Breast epithelium (tissue), 4 donors: ENCODE measurements around the gene ID3. TPM values are rescaled to one million over a fixed set of nuclear protein-coding genes. Genes with fewer than 3 reads are reported as not detected.

Source experiments
- DNase-seq, 2 donors: peaks; one replicate each; pipeline ENCODE4 v3.0.0-alpha.2; 2019; ENCODE audit warnings: low spot score in 2 of 2
- H3K27ac ChIP-seq, 2 donors: fragments of 200-600 bp; sonication (generic) in 1 of 2; one replicate each; pipeline ENCODE4 v1.5.1; 2016 to 2019; ENCODE audit warnings: mild to moderate bottlenecking in 1 of 2
- H3K27me3 ChIP-seq, 2 donors: fragments of 200-600 bp; sonication (generic) in 1 of 2; one replicate each; pipeline versions ENCODE4 v1.5.1 to v1.6.0; 2017 to 2019; ENCODE audit warnings: control low read depth in 1 of 2, mild to moderate bottlenecking in 1 of 2
- H3K36me3 ChIP-seq: fragments of 200-600 bp; one replicate; pipeline ENCODE4 v1.5.1; 2019
- H3K4me1 ChIP-seq, 2 donors: fragments of 200-600 bp; sonication (generic); one replicate each; pipeline ENCODE4 v1.5.1; 2016 to 2019; ENCODE audit warnings: control low read depth in 1 of 2
- H3K4me3 ChIP-seq, 3 donors: fragments of 200-600 bp; sonication (generic); 1 replicate in 2 of 3; 2 replicates in 1 of 3; pipeline ENCODE4 v1.5.1; 2016 to 2019; ENCODE audit warnings: mild to moderate bottlenecking in 3 of 3, moderate library complexity in 2 of 3
- H3K9me3 ChIP-seq, 2 donors: fragments of 200-600 bp; sonication (generic) in 1 of 2; one replicate each; pipeline ENCODE4 v1.5.1; 2016 to 2019; ENCODE audit warnings: control low read depth in 1 of 2
- CTCF ChIP-seq, 3 donors: fragments of 450-650 bp; IDR thresholded peaks; one replicate each; pipeline ENCODE4 v1.5.1; 2016 to 2017; ENCODE audit warnings: antibody characterized with exemption in 3 of 3, mild to moderate bottlenecking in 3 of 3, moderate library complexity in 3 of 3
- POLR2A ChIP-seq: fragments of 450-650 bp; IDR thresholded peaks from one replicate; pipeline ENCODE4 v1.6.1; 2016; ENCODE audit warnings: antibody characterized with exemption, mild to moderate bottlenecking, moderate library complexity
- POLR2AphosphoS5 ChIP-seq, 3 donors: sonication (generic); formaldehyde crosslinking; IDR thresholded peaks; one replicate each; pipeline ENCODE4 v1.6.1; 2017; ENCODE audit warnings: antibody characterized with exemption in 3 of 3
- intact Hi-C: fragments of 100-400 bp; cut with DNase I; formaldehyde crosslinking; loops from one replicate; pipeline ENCODE4 v1.15.1; 2023; ENCODE audit warnings: low total_unique reads
- total RNA-seq, 3 donors: library from RNA; depleted of rRNA; stranded (reverse); fragments of >200 nt; gene quantifications; one replicate each; pipeline ENCODE4 v1.1.0, GENCODE V29; 2016

Gene ID3
- total RNA-seq, 3 donors from 2014 or later, result 79.9 to 133 (median 90.9) TPM

- Histone ChIP-seq H3K36me3 (no peaks in the 10 kb centered on the region), H3K4me3 (no peak overlapping the region), H3K4me1 (peaks cover 0 to 5% of the 10 kb centered on the region in 2 donors), H3K27me3 (no peaks in the 10 kb centered on the region), H3K9me3 (no peaks in the 10 kb centered on the region), H3K27ac (no peak overlapping the region)
- intact Hi-C loops, result no loop called here
- no peak for DNase-seq
- TF ChIP-seq POLR2AphosphoS5 (IDR thresholded peaks at IDR 0.05), result no peak
- TF ChIP-seq POLR2A, result no peak
- TF ChIP-seq CTCF (IDR thresholded peaks at IDR 0.05), result no peak
Observed at GRCh38 chr1:23574265-23574754, 15.0 kb upstream of the ID3 start.

GRCh38 chr1:23573574-23574182 lies 14.4 kb upstream of the ID3 start:
- TF ChIP-seq CTCF (IDR thresholded peaks at IDR 0.05) (no peak), POLR2A (no peak), POLR2AphosphoS5 (IDR thresholded peaks at IDR 0.05) (no peak)
- H3K36me3 ChIP-seq, result no peaks in the 10 kb centered on the region
- H3K27me3 ChIP-seq, result no peaks in the 10 kb centered on the region
- no peak overlapping the region for H3K27ac ChIP-seq
- peaks cover 0 to 5% of the 10 kb centered on the region in 2 donors for H3K4me1 ChIP-seq
- intact Hi-C loops, result no loop called here
- no peak for DNase-seq
- H3K4me3 ChIP-seq, result no peak overlapping the region
- no peaks in the 10 kb centered on the region for H3K9me3 ChIP-seq

GRCh38 chr1:23571465-23571864 lies 12.2 kb upstream of the ID3 start:
- intact Hi-C loops, result no loop called here
- no peak for DNase-seq
- H3K36me3 ChIP-seq, result no peaks in the 10 kb centered on the region

GRCh38 chr1:23570001-23570691 lies 10.8 kb upstream of the ID3 start:
- Histone ChIP-seq H3K27ac (no peak overlapping the region), H3K27me3 (no peaks in the 10 kb centered on the region)
- TF ChIP-seq POLR2AphosphoS5 (IDR thresholded peaks at IDR 0.05), result no peak
- no peak for TF ChIP-seq CTCF (IDR thresholded peaks at IDR 0.05)
- TF ChIP-seq POLR2A, result no peak

More at GRCh38 chr1:23571465-23571864, 12.2 kb upstream of the ID3 start:
- H3K4me3 ChIP-seq, result no peak overlapping the region
- no peaks in the 10 kb centered on the region for H3K27me3 ChIP-seq
- H3K4me1 ChIP-seq, result peaks cover 0 to 3% of the 10 kb centered on the region in 2 donors
- no peak for TF ChIP-seq POLR2A
- TF ChIP-seq POLR2AphosphoS5 (IDR thresholded peaks at IDR 0.05), result no peak
- TF ChIP-seq CTCF (IDR thresholded peaks at IDR 0.05), result no peak
- no peak overlapping the region for H3K27ac ChIP-seq
- H3K9me3 ChIP-seq, result no peaks in the 10 kb centered on the region

More at GRCh38 chr1:23570001-23570691, 10.8 kb upstream of the ID3 start:
- no peaks in the 10 kb centered on the region for H3K36me3 ChIP-seq
- intact Hi-C loops, result no loop called here
- peaks cover 0 to 3% of the 10 kb centered on the region in 2 donors for H3K4me1 ChIP-seq
- DNase-seq, result no peak
- H3K9me3 ChIP-seq, result no peaks in the 10 kb centered on the region
- H3K4me3 ChIP-seq, result no peak overlapping the region
